Naive B cell (primary cell): Measurements from ENCODE around the gene FCMR. TPM values are rescaled to one million over a fixed set of nuclear protein-coding genes. Genes with fewer than 3 reads are reported as not detected.

ENCODE experiments used
- ATAC-seq, 2 donors: fragments of 150-1000 bp; cut with Tn5 transposase; 2 replicates each; pipeline ENCODE4 v1.10.0; 2021; ENCODE audit warnings: low read depth in 2 of 2, mild to moderate bottlenecking in 2 of 2, moderate library complexity in 2 of 2
- DNase-seq: peaks from one replicate; pipeline ENCODE4 v3.0.0; 2022
- H3K27ac Mint-ChIP-seq, 6 donors: one replicate each; pipeline ENCODE4 v1.8.0; 2020 to 2022; ENCODE audit warnings: mild to moderate bottlenecking in 6 of 6, mixed read lengths in 6 of 6, moderate library complexity in 5 of 6, inconsistent platforms in 2 of 6
- H3K27me3 Mint-ChIP-seq, 3 donors: one replicate each; pipeline ENCODE4 v1.8.0; 2021 to 2022; ENCODE audit warnings: mixed read lengths in 3 of 3, mild to moderate bottlenecking in 1 of 3
- H3K36me3 Mint-ChIP-seq, 2 donors: one replicate each; pipeline ENCODE4 v1.8.0; 2020 to 2022; ENCODE audit warnings: mixed read lengths in 2 of 2, inconsistent platforms in 1 of 2, mild to moderate bottlenecking in 1 of 2
- H3K4me1 Mint-ChIP-seq, 3 donors: one replicate each; pipeline ENCODE4 v1.8.0; 2020 to 2022; ENCODE audit warnings: mixed read lengths in 3 of 3, inconsistent platforms in 1 of 3, mild to moderate bottlenecking in 1 of 3, moderate library complexity in 1 of 3
- H3K4me3 Mint-ChIP-seq, 8 donors: one replicate each; pipeline ENCODE4 v1.8.0; 2020 to 2022; ENCODE audit warnings: mild to moderate bottlenecking in 8 of 8, mixed read lengths in 8 of 8, moderate library complexity in 8 of 8, inconsistent platforms in 2 of 8
- H3K9me3 Mint-ChIP-seq, 7 donors: one replicate each; pipeline ENCODE4 v1.8.0; 2020 to 2022; ENCODE audit warnings: mixed read lengths in 7 of 7, mild to moderate bottlenecking in 5 of 7, inconsistent platforms in 2 of 7, moderate library complexity in 1 of 7
- polyA plus RNA-seq, 6 donors: library from polyadenylated mRNA; unstranded; fragments of 300-500 nt; fragmentation: Illumina TruSeq; gene quantifications; one replicate each; pipeline ENCODE4 v1.2.3, GENCODE V29; 2021; ENCODE audit warnings: low read depth in 6 of 6

Gene FCMR, protein sequence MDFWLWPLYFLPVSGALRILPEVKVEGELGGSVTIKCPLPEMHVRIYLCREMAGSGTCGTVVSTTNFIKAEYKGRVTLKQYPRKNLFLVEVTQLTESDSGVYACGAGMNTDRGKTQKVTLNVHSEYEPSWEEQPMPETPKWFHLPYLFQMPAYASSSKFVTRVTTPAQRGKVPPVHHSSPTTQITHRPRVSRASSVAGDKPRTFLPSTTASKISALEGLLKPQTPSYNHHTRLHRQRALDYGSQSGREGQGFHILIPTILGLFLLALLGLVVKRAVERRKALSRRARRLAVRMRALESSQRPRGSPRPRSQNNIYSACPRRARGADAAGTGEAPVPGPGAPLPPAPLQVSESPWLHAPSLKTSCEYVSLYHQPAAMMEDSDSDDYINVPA
- 1,000 to 10,000 TPM; 1,550 to 2,548 (median 1,723) TPM for polyA plus RNA-seq

DNA sequence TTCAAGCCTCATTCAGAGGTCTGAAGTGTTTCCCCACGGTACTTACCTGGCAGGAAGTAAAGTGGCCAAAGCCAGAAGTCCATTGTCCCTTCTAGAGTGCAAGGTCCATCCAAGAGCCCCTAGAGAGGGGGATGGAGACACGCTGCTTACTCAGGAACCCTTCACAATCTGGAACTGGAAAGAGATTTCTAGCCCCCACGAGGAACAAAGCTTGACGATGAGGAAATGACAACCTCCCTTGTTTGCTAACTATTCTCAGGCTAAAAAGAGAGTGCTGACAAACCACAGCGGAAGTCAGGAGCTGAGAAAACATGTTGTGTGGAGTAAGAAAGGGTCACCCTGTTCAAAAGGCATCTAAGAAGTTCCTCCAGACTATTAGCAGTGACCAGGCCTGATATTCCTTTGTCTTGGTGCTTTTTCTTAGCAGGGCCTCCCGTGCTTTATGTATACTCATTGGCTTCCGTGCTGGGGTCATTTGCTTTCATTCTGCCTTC, at the start of gene FCMR:
Gene FCMR, minus strand, starts transcription at position 170 of the 494 bp plus-strand sequence. Its CDS starts 87 bp downstream, at position 83.
- Mint-ChIP-seq H3K9me3 (no peaks in the 10 kb centered on the region), H3K27me3 (no peaks in the 10 kb centered on the region), H3K27ac (no peak within 1 kb of the TSS), H3K4me1 (peaks cover 16 to 24% (median 17%) of the 10 kb centered on the region in 3 donors), H3K36me3 (peaks cover 35 to 36% of the 10 kb centered on the region in 2 donors), H3K4me3 (no peak within 1 kb of the TSS)
- DNase-seq (peak; percentile 73), ATAC-seq (peak; percentile 35 to 39)

DNA sequence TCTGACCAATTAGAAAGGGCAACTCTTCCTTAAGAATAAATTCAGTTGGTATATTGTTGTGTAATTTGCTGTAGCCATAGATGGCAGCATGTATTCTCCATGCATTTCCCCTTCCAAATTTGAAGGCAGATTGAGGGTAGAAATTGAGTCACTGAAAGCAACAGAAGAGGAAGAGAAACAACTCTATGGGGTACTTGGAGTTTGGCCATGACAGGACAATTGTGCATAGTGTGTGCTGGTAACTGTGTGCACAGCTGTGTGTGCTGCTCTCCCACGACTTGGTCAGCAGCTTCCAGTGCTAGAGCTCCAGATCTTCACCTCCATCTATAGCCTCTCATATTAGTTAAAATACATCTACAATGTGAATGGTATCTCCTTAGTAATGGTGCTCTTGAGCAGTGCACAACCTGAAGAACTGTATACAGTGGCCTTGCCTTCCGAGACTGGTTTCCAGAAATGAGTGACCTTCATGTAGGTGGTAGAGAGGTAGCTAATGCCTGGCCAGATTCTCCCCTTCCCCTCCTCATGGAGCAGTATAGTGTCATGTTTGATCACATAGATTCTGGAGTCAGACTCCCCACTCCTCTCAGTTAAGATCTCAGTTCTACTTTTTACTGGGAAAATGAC, 49.4 kb upstream of the FCMR start:
- no peaks in the 10 kb centered on the region for H3K36me3 Mint-ChIP-seq
- no peak for ATAC-seq
- H3K4me1 Mint-ChIP-seq, result peaks cover 8 to 24% (median 20%) of the 10 kb centered on the region in 3 donors
- DNase-seq, result no peak
- H3K9me3 Mint-ChIP-seq, result no peaks in the 10 kb centered on the region
- no peak overlapping the region for H3K4me3 Mint-ChIP-seq
- H3K27ac Mint-ChIP-seq, result no peak overlapping the region
- peaks cover 5 to 21% (median 17%) of the 10 kb centered on the region in 3 donors for H3K27me3 Mint-ChIP-seq

DNA sequence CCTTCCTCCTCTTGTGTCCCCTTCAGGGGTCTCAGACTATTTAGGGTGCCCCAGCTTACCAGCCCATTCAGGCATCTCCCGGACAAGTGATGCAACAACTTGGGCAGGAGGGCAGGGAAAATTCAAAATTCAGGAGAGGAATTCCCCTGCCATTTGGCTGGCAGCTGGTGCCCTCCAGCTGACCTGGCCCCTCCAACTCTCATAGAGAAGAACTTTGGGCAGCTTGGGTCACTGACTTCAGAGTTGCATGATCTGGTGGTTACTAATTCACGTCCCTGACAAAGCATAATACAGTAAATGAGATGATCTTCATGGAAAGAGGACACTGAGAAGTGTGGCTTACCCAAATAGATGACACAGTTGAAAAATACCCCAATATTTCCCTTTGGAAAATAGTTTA, 48.7 kb upstream of the FCMR start, which contains the start of gene FCAMR:
Gene FCAMR, minus strand, starts transcription at position 15 of the 400 bp plus-strand sequence. CDS start 335 bp downstream, outside the sequence.
- no peaks in the 10 kb centered on the region for H3K36me3 Mint-ChIP-seq
- ATAC-seq, result no peak
- H3K27ac Mint-ChIP-seq, result peak within 1 kb of the TSS in 1 of 6 donors; percentile 38
- no peak within 1 kb of the TSS for H3K4me3 Mint-ChIP-seq
- no peaks in the 10 kb centered on the region for H3K9me3 Mint-ChIP-seq
- H3K27me3 Mint-ChIP-seq, result peaks cover 5 to 21% (median 17%) of the 10 kb centered on the region in 3 donors
- H3K4me1 Mint-ChIP-seq, result peaks cover 8 to 24% (median 20%) of the 10 kb centered on the region in 3 donors
- DNase-seq, result no peak

DNA sequence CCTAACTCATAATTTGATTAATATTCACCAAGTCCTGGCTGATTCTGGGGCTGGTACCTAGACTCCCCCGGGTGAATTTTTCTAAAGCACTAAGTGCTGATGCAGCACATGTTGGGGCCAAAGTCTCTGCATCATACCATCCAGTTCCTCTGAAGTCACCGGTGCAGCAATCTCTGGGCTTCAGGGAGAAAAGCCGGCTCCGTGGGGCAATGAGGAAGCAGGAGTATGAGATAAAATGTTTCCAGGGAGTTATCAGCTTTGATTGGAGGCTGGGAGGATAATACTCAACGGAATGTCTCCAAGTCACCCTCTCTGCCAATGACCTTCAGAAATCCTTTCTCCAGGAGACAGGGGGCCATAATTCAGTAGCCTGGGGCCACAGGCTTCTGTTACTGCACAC, 47.3 kb upstream of the FCMR start:
- DNase-seq (no peak), ATAC-seq (no peak)
- H3K36me3 Mint-ChIP-seq, result no peaks in the 10 kb centered on the region
- H3K4me1 Mint-ChIP-seq, result peaks cover 8 to 24% (median 20%) of the 10 kb centered on the region in 3 donors
- H3K4me3 Mint-ChIP-seq, result no peak overlapping the region
- H3K27me3 Mint-ChIP-seq, result peaks cover 5 to 21% (median 17%) of the 10 kb centered on the region in 3 donors
- no peaks in the 10 kb centered on the region for H3K9me3 Mint-ChIP-seq
- H3K27ac Mint-ChIP-seq, result no peak overlapping the region

DNA sequence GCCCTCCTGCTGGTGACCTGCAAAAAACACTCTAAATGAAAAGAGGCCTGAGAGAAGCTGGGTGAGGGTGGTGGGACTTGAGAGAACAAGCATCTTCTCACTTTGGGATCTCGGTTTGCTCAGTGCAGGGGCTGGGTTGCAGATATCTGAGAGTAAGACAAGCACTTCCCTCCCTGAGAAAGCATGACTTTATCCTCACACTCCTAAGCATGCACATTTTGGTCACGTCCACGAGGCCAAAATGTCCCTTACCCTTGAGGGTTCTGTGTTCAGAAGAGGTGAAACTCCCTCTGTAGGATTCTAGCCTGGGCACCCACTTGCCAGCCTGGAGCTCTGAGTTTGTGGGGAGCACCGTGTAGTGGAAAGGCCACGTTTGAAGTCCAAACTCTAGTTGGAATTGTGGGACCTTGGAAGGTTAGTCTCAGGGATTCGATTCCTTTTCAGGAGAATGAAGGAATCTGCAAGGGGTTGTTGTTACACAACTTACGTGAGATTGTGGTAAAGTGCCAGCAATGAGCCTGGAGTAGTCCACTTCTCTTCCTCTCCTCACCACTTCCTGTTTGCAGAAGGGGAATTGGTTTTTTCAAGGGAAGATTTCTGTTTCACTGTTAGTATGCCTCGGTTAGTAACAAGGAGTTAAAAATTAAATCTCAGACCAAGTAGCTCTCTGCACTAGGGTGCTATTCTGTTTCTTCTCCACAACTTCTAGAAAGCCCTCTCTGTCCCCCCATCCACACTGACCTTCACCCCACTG, 45.5 kb upstream of the FCMR start:
- H3K4me3 Mint-ChIP-seq, result peak overlapping the region in 3 of 8 donors; percentile 25 to 45 (median 38)
- peaks cover 5 to 21% (median 17%) of the 10 kb centered on the region in 3 donors for H3K27me3 Mint-ChIP-seq
- ATAC-seq, result peak in 1 of 2 donors; percentile 28
- H3K27ac Mint-ChIP-seq, result peak overlapping the region in 2 of 6 donors; percentile 39 to 70
- no peaks in the 10 kb centered on the region for H3K36me3 Mint-ChIP-seq
- H3K4me1 Mint-ChIP-seq, result peaks cover 15 to 25% (median 23%) of the 10 kb centered on the region in 3 donors
- no peaks in the 10 kb centered on the region for H3K9me3 Mint-ChIP-seq
- DNase-seq, result no peak

GRCh38 chr1:206965781-206966180, 44.0 kb upstream of the FCMR start:
- H3K27ac Mint-ChIP-seq, result no peak overlapping the region
- peaks cover under 1 to 13% (median 8%) of the 10 kb centered on the region in 3 donors for H3K27me3 Mint-ChIP-seq
- H3K4me3 Mint-ChIP-seq, result no peak overlapping the region
- ATAC-seq (no peak), DNase-seq (no peak)
- H3K36me3 Mint-ChIP-seq, result no peaks in the 10 kb centered on the region
- no peaks in the 10 kb centered on the region for H3K9me3 Mint-ChIP-seq
- peaks cover 15 to 23% (median 23%) of the 10 kb centered on the region in 3 donors for H3K4me1 Mint-ChIP-seq

DNA sequence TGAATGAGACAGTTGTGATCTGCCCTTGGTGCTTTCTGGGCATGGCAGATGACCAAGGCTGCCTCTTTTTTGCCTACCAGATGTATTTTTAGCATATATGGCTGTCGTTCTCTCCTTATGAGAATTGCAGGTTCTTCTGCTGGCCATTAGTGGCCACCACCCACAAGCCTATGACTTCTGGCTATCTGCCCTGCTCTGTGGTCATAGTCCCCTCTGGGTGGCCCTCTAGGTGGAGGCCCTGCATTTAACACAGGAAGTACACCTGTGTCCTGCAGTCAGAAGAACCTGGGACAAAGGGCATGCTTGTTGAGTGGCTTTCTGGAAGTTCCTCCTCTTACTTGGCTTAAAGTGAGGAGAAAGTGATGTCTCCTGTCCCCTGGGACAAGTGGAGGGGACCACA, 42.0 kb upstream of the FCMR start:
- peaks cover 15 to 23% (median 22%) of the 10 kb centered on the region in 3 donors for H3K4me1 Mint-ChIP-seq
- H3K9me3 Mint-ChIP-seq, result no peaks in the 10 kb centered on the region
- DNase-seq, result no peak
- no peaks in the 10 kb centered on the region for H3K36me3 Mint-ChIP-seq
- H3K27ac Mint-ChIP-seq, result peak overlapping the region in 1 of 6 donors; percentile 6
- H3K27me3 Mint-ChIP-seq, result no peaks in the 10 kb centered on the region
- H3K4me3 Mint-ChIP-seq, result no peak overlapping the region
- ATAC-seq, result no peak

- Mint-ChIP-seq H3K36me3 (no peaks in the 10 kb centered on the region), H3K27me3 (no peaks in the 10 kb centered on the region), H3K27ac (peak overlapping the region in 1 of 6 donors; percentile 6), H3K4me3 (no peak overlapping the region), H3K4me1 (peaks cover 15 to 22% (median 18%) of the 10 kb centered on the region in 3 donors), H3K9me3 (no peaks in the 10 kb centered on the region)
- DNase-seq (no peak), ATAC-seq (no peak)
These were observed 41.5 kb upstream of the FCMR start for GRCh38 chr1:206963119-206963712.

- DNase-seq (no peak), ATAC-seq (no peak)
- Mint-ChIP-seq H3K4me3 (no peak overlapping the region), H3K27me3 (no peaks in the 10 kb centered on the region), H3K27ac (no peak overlapping the region), H3K4me1 (peaks cover 9 to 12% (median 9%) of the 10 kb centered on the region in 3 donors), H3K36me3 (no peaks in the 10 kb centered on the region), H3K9me3 (no peaks in the 10 kb centered on the region)
These were observed 40.5 kb upstream of the FCMR start for GRCh38 chr1:206962272-206962671.

DNA sequence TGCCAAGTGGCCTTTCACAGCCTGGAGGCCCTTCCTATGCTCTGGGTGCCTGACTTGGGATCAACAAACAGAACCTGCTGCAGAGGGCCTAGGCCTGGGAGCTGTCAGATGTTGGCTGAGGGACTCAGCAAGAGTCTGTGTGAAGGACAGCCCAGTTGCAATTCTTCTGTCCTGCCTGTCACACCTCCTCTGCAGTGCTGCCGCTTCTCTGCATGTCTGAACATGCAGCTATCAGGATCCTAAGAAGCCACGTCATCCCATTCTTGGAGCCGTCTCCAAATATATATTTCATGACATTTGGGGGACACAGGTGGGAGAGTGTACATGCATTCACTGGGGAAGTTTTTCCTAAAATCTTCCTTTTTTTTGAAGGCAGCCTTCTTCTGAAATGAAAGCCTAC, 39.9 kb upstream of the FCMR start:
- Mint-ChIP-seq H3K4me3 (no peak overlapping the region), H3K36me3 (no peaks in the 10 kb centered on the region), H3K27me3 (no peaks in the 10 kb centered on the region), H3K27ac (no peak overlapping the region), H3K4me1 (peaks cover 6 to 7% (median 6%) of the 10 kb centered on the region in 3 donors), H3K9me3 (no peaks in the 10 kb centered on the region)
- ATAC-seq, result no peak
- no peak for DNase-seq

GRCh38 chr1:206960676-206961386, 39.1 kb upstream of the FCMR start:
- no peaks in the 10 kb centered on the region for H3K9me3 Mint-ChIP-seq
- H3K4me1 Mint-ChIP-seq, result peaks cover 6 to 7% (median 6%) of the 10 kb centered on the region in 3 donors

GRCh38 chr1:206958144-206958543, 36.4 kb upstream of the FCMR start:
- H3K9me3 Mint-ChIP-seq, result no peaks in the 10 kb centered on the region
- no peak overlapping the region for H3K27ac Mint-ChIP-seq
- ATAC-seq (no peak), DNase-seq (no peak)
- peaks cover 6 to 13% (median 11%) of the 10 kb centered on the region in 3 donors for H3K4me1 Mint-ChIP-seq
- no peak overlapping the region for H3K4me3 Mint-ChIP-seq
- no peaks in the 10 kb centered on the region for H3K36me3 Mint-ChIP-seq
- peaks cover 0 to 8% (median 0%) of the 10 kb centered on the region in 3 donors for H3K27me3 Mint-ChIP-seq

More at GRCh38 chr1:206960676-206961386, 39.1 kb upstream of the FCMR start:
- DNase-seq (no peak), ATAC-seq (no peak)
- Mint-ChIP-seq H3K36me3 (no peaks in the 10 kb centered on the region), H3K4me3 (no peak overlapping the region), H3K27me3 (peaks cover 0 to 4% (median 0%) of the 10 kb centered on the region in 3 donors), H3K27ac (peak overlapping the region in 1 of 6 donors; percentile 22)
